Cardiac muscle cell (in vitro differentiated cells and primary cell): ENCODE data around the gene TSHR. TPM values are rescaled to one million over a fixed set of nuclear protein-coding genes. Genes with fewer than 3 reads are reported as not detected.
A peak's percentile ranks its signal among the peaks of the same experiment; 100 is the strongest.

Source experiments
- DNase-seq, 2 donors: peaks; one replicate each; pipeline versions ENCODE4 v3.0.0 to v3.0.0-alpha.2; 2010 to 2017; ENCODE audit warnings: low read depth in 1 of 2, low spot score in 1 of 2
- H3K27ac ChIP-seq: fragments of 200-600 bp; sonication (generic); 2 replicates; pipeline ENCODE4 v1.5.1; 2016
- H3K27me3 ChIP-seq: fragments of 200-600 bp; sonication (generic); 2 replicates; pipeline ENCODE4 v1.6.0; 2016; ENCODE audit warnings: control low read depth
- H3K36me3 ChIP-seq: fragments of 200-600 bp; sonication (generic); 2 replicates; pipeline ENCODE4 v1.5.1; 2016; ENCODE audit warnings: control low read depth
- H3K4me1 ChIP-seq: fragments of 200-600 bp; sonication (generic); 2 replicates; pipeline ENCODE4 v1.8.1; 2017; ENCODE audit warnings: low read depth, mild to moderate bottlenecking, mixed run types
- H3K4me3 ChIP-seq: fragments of 200-600 bp; sonication (generic); 2 replicates; pipeline ENCODE4 v1.5.1; 2016; ENCODE audit warnings: mild to moderate bottlenecking
- H3K9me3 ChIP-seq: fragments of 200-600 bp; sonication (generic); 2 replicates; pipeline ENCODE4 v1.5.1; 2017; ENCODE audit warnings: low read depth, mild to moderate bottlenecking, control low read depth
- polyA plus RNA-seq: library from polyadenylated mRNA; unstranded; fragments of >200 nt; fragmentation: Nextera tagmentation; extraction: Ambion mirVana; gene quantifications from 2 replicates; pipeline ENCODE4 v1.2.1, GENCODE V29; 2016
- total RNA-seq: library from RNA; depleted of rRNA; stranded (reverse); fragments of >200 nt; gene quantifications from 2 replicates; pipeline ENCODE4 v1.2.3, GENCODE V29; 2016
- TF ChIP-seq, protein P1 (sequence below): IDR thresholded peaks from 2 replicates; pipeline ENCODE4 v1.5.1; 2012; ENCODE audit warnings: low read depth, mild to moderate bottlenecking, low read length

TSHR gene
- total and polyA plus RNA-seq, 2 experiments from 2014 or later: 0.38 to 1.2 TPM

DNA sequence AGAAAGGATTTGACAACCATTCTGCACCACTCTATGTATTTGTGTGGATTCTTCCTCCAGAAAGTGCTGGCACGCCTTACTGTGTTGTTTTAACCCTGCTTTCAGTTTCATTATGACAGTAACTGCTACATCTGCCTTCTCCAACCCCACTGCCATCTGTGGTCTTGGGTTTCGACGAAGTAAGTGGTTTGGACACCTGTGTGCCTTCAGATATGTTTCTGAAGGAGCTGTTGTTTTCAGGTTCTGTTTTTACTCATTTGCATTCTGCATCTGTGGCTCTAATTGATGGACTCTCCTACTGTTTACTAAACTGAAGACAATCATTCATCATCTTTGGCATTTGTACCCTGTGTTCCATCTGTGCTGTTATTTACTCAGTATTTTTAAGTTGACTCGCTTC is 4.1 kb downstream of the TSHR start:
- H3K4me3 ChIP-seq: no peak overlapping the region

DNA sequence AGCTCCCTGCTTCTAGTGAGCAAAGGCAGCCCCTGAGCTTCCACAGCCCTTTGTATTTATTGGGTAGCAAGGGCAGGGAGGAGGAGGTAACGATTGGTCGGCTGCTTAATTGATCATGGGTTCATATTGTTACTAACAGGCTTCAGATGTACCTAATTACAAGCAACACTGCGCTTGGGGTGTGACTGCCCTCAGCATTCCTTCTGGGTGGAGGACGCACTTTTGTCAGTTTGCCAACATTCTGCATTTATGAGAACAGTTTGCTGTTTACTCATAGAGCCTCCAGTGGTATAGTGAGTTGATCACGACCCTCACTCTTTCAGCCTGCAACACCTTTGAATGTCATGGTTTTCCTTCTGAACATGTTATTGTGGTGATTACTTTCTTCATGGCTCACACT is 9.6 kb downstream of the TSHR start:
- H3K4me3 ChIP-seq: no peak overlapping the region
- DNase-seq: no peak
- no peaks in the 10 kb centered on the region for H3K36me3 ChIP-seq
- H3K27ac ChIP-seq: no peak overlapping the region
- TF ChIP-seq, protein P1, sequence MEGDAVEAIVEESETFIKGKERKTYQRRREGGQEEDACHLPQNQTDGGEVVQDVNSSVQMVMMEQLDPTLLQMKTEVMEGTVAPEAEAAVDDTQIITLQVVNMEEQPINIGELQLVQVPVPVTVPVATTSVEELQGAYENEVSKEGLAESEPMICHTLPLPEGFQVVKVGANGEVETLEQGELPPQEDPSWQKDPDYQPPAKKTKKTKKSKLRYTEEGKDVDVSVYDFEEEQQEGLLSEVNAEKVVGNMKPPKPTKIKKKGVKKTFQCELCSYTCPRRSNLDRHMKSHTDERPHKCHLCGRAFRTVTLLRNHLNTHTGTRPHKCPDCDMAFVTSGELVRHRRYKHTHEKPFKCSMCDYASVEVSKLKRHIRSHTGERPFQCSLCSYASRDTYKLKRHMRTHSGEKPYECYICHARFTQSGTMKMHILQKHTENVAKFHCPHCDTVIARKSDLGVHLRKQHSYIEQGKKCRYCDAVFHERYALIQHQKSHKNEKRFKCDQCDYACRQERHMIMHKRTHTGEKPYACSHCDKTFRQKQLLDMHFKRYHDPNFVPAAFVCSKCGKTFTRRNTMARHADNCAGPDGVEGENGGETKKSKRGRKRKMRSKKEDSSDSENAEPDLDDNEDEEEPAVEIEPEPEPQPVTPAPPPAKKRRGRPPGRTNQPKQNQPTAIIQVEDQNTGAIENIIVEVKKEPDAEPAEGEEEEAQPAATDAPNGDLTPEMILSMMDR: no peak
- no peaks in the 10 kb centered on the region for H3K4me1 ChIP-seq
- H3K27me3 ChIP-seq: no peaks in the 10 kb centered on the region
- no peaks in the 10 kb centered on the region for H3K9me3 ChIP-seq

More for the DNA sequence above, 4.1 kb downstream of the TSHR start:
- Histone ChIP-seq H3K4me1 (no peaks in the 10 kb centered on the region), H3K36me3 (no peaks in the 10 kb centered on the region), H3K27ac (no peak overlapping the region), H3K9me3 (no peaks in the 10 kb centered on the region), H3K27me3 (peaks cover 29% of the 10 kb centered on the region)
- TF ChIP-seq, protein P1: no peak
- DNase-seq: no peak

DNA sequence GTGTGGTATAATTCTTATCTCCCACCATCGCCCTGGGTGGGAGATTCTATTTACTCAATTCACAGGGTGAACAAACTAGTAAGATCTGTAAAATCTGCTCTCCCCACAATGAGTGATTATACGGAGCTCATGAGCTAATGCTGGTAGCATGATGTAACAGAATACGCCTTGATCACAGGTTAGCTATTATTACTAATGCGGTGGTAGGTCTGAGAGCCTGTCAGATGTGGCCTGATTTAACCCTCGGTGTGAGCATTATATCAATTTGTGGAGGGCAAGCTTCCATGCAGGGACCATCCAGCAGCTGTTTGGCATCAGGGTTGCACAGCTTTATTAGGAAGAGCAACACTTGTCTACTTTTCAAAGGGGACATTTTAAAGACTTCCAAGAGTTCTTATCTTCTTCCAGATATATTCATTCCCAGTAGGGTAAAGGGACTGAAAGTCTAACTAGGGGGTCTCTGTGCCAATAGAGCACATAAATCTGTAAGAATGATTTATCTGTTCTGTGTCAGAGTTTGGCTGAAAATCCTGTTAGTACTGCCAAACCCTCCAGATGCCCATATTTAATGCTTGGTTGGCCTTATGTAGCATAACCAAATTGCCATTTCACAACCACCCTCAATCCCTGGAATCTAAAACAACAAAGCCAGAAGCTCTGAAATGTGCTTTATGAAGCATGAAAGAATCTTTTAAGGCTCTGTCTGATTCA is 18.7 kb downstream of the TSHR start:
- no peaks in the 10 kb centered on the region for H3K9me3 ChIP-seq
- H3K4me3 ChIP-seq: no peak overlapping the region
- TF ChIP-seq, protein P1: no peak
- H3K27ac ChIP-seq: no peak overlapping the region
- no peaks in the 10 kb centered on the region for H3K36me3 ChIP-seq
- DNase-seq: peak in 1 of 2 donors; percentile 41
- no peaks in the 10 kb centered on the region for H3K27me3 ChIP-seq
- no peaks in the 10 kb centered on the region for H3K4me1 ChIP-seq

DNA sequence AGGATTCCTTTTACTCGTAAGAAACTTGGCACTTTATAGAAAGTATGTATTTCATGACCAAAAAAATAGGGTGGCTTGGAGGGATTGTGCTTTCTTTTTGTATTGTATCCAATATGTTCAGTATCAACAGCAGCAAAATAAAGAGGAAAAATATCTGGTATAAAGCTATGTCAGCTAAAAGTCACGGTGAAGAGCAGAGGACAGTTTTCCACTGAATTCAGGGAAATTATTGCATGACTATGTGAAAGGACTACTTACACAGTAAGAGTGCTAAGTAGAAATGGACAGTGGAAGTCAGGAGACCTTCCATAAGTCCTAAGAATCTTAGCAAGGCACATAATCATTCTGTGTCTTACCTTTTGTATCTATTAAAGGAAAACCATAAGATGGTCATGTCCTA is 19.3 kb downstream of the TSHR start:
- Histone ChIP-seq H3K27ac (no peak overlapping the region), H3K9me3 (no peaks in the 10 kb centered on the region), H3K4me3 (no peak overlapping the region), H3K4me1 (no peaks in the 10 kb centered on the region), H3K36me3 (no peaks in the 10 kb centered on the region), H3K27me3 (no peaks in the 10 kb centered on the region)
- no peak for DNase-seq
- TF ChIP-seq, protein P1: no peak

DNA sequence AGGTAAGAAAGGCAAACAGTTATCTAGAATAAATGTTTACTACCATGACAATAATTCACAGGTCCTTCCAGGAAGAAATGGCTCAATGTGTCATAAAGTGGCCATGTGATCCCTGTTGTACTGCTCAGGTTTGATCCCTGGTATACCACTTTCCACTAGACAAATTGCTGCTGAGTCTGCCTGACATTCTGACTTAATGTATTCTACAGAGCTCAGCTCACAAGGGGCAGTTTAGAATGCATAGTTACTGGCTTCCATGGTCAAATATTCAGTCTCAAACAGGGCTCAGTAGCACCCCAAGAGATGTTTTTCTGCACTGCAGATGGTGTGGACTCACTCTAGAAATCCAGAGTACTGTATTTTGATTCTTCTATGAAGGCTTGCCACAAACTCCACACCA is 21.8 kb downstream of the TSHR start:
- DNase-seq: no peak
- Histone ChIP-seq H3K4me3 (no peak overlapping the region), H3K9me3 (no peaks in the 10 kb centered on the region), H3K4me1 (no peaks in the 10 kb centered on the region), H3K27me3 (no peaks in the 10 kb centered on the region), H3K27ac (no peak overlapping the region), H3K36me3 (no peaks in the 10 kb centered on the region)
- TF ChIP-seq, protein P1: no peak

DNA sequence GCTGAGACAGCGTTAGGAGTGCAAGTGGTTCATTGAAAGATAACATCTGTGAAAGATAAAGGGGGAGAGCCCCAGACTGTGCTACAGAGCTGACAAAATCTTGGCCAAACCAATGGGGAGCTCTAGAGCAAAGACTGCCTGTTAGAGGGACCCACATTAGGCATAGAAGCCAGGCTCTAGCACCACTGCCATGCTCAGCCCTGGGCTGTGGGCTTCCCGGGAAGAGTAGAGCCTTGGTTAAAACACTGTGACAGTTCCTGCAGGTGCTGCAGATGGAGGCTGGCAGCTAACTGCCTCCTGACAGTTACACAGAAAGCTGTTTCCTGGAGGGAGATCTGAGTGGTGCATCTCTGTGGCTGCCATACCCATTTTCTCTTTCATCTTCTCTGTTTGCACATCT is 23.0 kb downstream of the TSHR start:
- no peak overlapping the region for H3K27ac ChIP-seq
- no peaks in the 10 kb centered on the region for H3K27me3 ChIP-seq
- DNase-seq: no peak
- no peaks in the 10 kb centered on the region for H3K4me1 ChIP-seq
- no peak overlapping the region for H3K4me3 ChIP-seq
- no peaks in the 10 kb centered on the region for H3K9me3 ChIP-seq
- H3K36me3 ChIP-seq: no peaks in the 10 kb centered on the region
- TF ChIP-seq, protein P1: no peak
